ENCODE results near the gene ESYT1. TPM values are rescaled to one million over a fixed set of nuclear protein-coding genes. Genes with fewer than 3 reads are reported as not detected.
A peak's percentile ranks its signal among the peaks of the same experiment; 100 is the strongest.

The ESYT1 gene
- total RNA-seq, 2 donors from 2014 or later = 113 to 128 TPM

GRCh38 chr12:56080556-56081138 lies 47.4 kb upstream of the ESYT1 start:
- Histone ChIP-seq H3K4me1 (ENCODE audit: control insufficient read depth in 1 of 2, low read depth in 2 of 2) (peaks cover 5 to 21% of the 10 kb centered on the region in 2 donors), H3K4me3 (peak overlapping the region; percentile 79), H3K27me3 (replicated peaks; ENCODE audit: insufficient read depth) (no peaks in the 10 kb centered on the region), H3K36me3 (no peaks in the 10 kb centered on the region), H3K9me3 (no peaks in the 10 kb centered on the region), H3K27ac (no peak overlapping the region)
- DNase-seq (ENCODE audit: low spot score) (no peak), ATAC-seq (ENCODE audit: insufficient number of reproducible peaks, low FRiP score, low read depth) (no peak)
- no peak for TF ChIP-seq CTCF (IDR thresholded peaks at IDR 0.05)

- Histone ChIP-seq H3K27ac (no peak overlapping the region), H3K27me3 (replicated peaks; ENCODE audit: insufficient read depth) (no peaks in the 10 kb centered on the region), H3K36me3 (no peaks in the 10 kb centered on the region), H3K9me3 (no peaks in the 10 kb centered on the region), H3K4me1 (ENCODE audit: control insufficient read depth in 1 of 2, low read depth in 2 of 2) (peaks cover 5 to 21% of the 10 kb centered on the region in 2 donors), H3K4me3 (no peak overlapping the region)
- DNase-seq (ENCODE audit: low spot score) (no peak), ATAC-seq (ENCODE audit: insufficient number of reproducible peaks, low FRiP score, low read depth) (no peak)
- no peak for TF ChIP-seq CTCF (IDR thresholded peaks at IDR 0.05)
Observed at GRCh38 chr12:56081393-56082347, 46.4 kb upstream of the ESYT1 start.

GRCh38 chr12:56082382-56082781 lies 45.7 kb upstream of the ESYT1 start:
- Histone ChIP-seq H3K4me1 (ENCODE audit: control insufficient read depth in 1 of 2, low read depth in 2 of 2) (peaks cover 5 to 21% of the 10 kb centered on the region in 2 donors), H3K4me3 (no peak overlapping the region), H3K9me3 (no peaks in the 10 kb centered on the region), H3K27me3 (replicated peaks; ENCODE audit: insufficient read depth) (no peaks in the 10 kb centered on the region), H3K36me3 (no peaks in the 10 kb centered on the region), H3K27ac (no peak overlapping the region)
- DNase-seq (ENCODE audit: low spot score) (no peak), ATAC-seq (ENCODE audit: insufficient number of reproducible peaks, low FRiP score, low read depth) (no peak)
- TF ChIP-seq CTCF (IDR thresholded peaks at IDR 0.05) = no peak

- ATAC-seq (ENCODE audit: insufficient number of reproducible peaks, low FRiP score, low read depth) (no peak), DNase-seq (ENCODE audit: low spot score) (no peak)
- no peak overlapping the region for H3K27ac ChIP-seq
Observed at GRCh38 chr12:56082967-56083366, 45.1 kb upstream of the ESYT1 start.

More at GRCh38 chr12:56082967-56083366, 45.1 kb upstream of the ESYT1 start:
- Histone ChIP-seq H3K36me3 (no peaks in the 10 kb centered on the region), H3K27me3 (replicated peaks; ENCODE audit: insufficient read depth) (no peaks in the 10 kb centered on the region), H3K4me1 (ENCODE audit: control insufficient read depth in 1 of 2, low read depth in 2 of 2) (peaks cover 5 to 21% of the 10 kb centered on the region in 2 donors), H3K4me3 (no peak overlapping the region), H3K9me3 (no peaks in the 10 kb centered on the region)
- TF ChIP-seq CTCF (IDR thresholded peaks at IDR 0.05) = no peak
